HepG2 (cell line): ENCODE measurements around the gene NT5C2. TPM values are rescaled to one million over a fixed set of nuclear protein-coding genes. Genes with fewer than 3 reads are reported as not detected.

Experiments
- ARID2 ChIP-seq: sonication (generic); formaldehyde crosslinking; IDR thresholded peaks from 2 replicates; pipeline ENCODE4 v1.8.1; 2022; ENCODE audit warnings: mild to moderate bottlenecking, missing genetic modification reagents, borderline replicate concordance
- CENPX ChIP-seq: sonication (generic); formaldehyde crosslinking; IDR thresholded peaks from 2 replicates; pipeline ENCODE4 v1.9.0; 2021; ENCODE audit warnings: mild to moderate bottlenecking, missing genetic modification reagents, moderate library complexity
- IRF2 ChIP-seq: IDR thresholded peaks from 2 replicates; pipeline ENCODE4 v1.6.1; 2018; ENCODE audit warnings: missing genetic modification reagents, missing compliant biosample characterization
- KLF9 ChIP-seq: IDR thresholded peaks from 2 replicates; pipeline ENCODE4 v1.6.1; 2016; ENCODE audit warnings: low read depth
- LCORL ChIP-seq, 2 experiments: fragments of 450-650 bp in 1 of 2; sonication (generic) in 1 of 2; formaldehyde crosslinking in 1 of 2; IDR thresholded peaks; 2 replicates each; pipeline versions ENCODE4 v1.5.0 to v1.6.1; 2017 to 2020; ENCODE audit warnings: antibody characterized with exemption in 1 of 2, missing genetic modification reagents in 1 of 2
- NFIC ChIP-seq: IDR thresholded peaks from 2 replicates; pipeline ENCODE4 v1.6.1; 2012; ENCODE audit warnings: mild to moderate bottlenecking, low read length, inconsistent platforms
- PRMT3 ChIP-seq: sonication (generic); formaldehyde crosslinking; IDR thresholded peaks from 2 replicates; pipeline ENCODE4 v1.8.1; 2022; ENCODE audit warnings: low read depth, mild to moderate bottlenecking, moderate library complexity, missing genetic modification reagents, borderline replicate concordance
- RAD51 ChIP-seq: fragments of 450-650 bp; IDR thresholded peaks from 2 replicates; pipeline ENCODE4 v1.6.1; 2016; ENCODE audit warnings: borderline replicate concordance
- RBAK ChIP-seq: sonication (generic); formaldehyde crosslinking; IDR thresholded peaks from 2 replicates; pipeline ENCODE4 v1.5.1; 2020; ENCODE audit warnings: mild to moderate bottlenecking, missing genetic modification reagents
- SMC3 ChIP-seq: IDR thresholded peaks from 2 replicates; pipeline ENCODE4 v1.6.1; 2011; ENCODE audit warnings: low read length, improper control_type of control experiment
- SOX5 ChIP-seq: IDR thresholded peaks from 2 replicates; pipeline ENCODE4 v1.6.1; 2016; ENCODE audit warnings: borderline replicate concordance
- ZKSCAN8 ChIP-seq: IDR thresholded peaks from 2 replicates; pipeline ENCODE4 v1.6.1; 2016; ENCODE audit warnings: borderline replicate concordance, missing genetic modification reagents, missing compliant biosample characterization
- ZNF746 ChIP-seq: sonication (generic); formaldehyde crosslinking; IDR thresholded peaks from 2 replicates; pipeline ENCODE4 v1.8.0; 2022; ENCODE audit warnings: mild to moderate bottlenecking, missing genetic modification reagents
- ZNF83 ChIP-seq: sonication (generic); formaldehyde crosslinking; IDR thresholded peaks from 2 replicates; pipeline ENCODE4 v1.4.0; 2020; ENCODE audit warnings: missing genetic modification reagents, mild to moderate bottlenecking, borderline replicate concordance
- polyA plus RNA-seq, 8 experiments: library from polyadenylated mRNA; depleted of rRNA in 3 of 8; stranded (reverse) in 7 of 8; unstranded in 1 of 8; fragments of >200 nt; fragmentation: Illumina TruSeq in 4 of 8; extraction: Trizol in 4 of 8; gene quantifications; 2 replicates each; pipeline versions ENCODE4 v1.2.1 to v1.2.3, GENCODE V29; 2011 to 2016; ENCODE audit warnings: low read depth in 4 of 8, missing spikeins in 1 of 8, mixed read lengths in 1 of 8; ENCODE audit not compliant: insufficient read depth in 1 of 8
- total RNA-seq, 5 experiments: library from RNA; depleted of rRNA; stranded (reverse); fragments of >200 nt; fragmentation: Illumina TruSeq; extraction: Trizol; gene quantifications; 2 replicates each; pipeline ENCODE4 v1.2.3, GENCODE V29; 2016; ENCODE audit warnings: low read depth in 1 of 5
- TF ChIP-seq, protein P1 (sequence below): sonication (generic); formaldehyde crosslinking; IDR thresholded peaks from 2 replicates; pipeline ENCODE4 v1.8.1; 2023; ENCODE audit warnings: mild to moderate bottlenecking, inconsistent platforms, moderate library complexity, missing genetic modification reagents, borderline replicate concordance
- TF ChIP-seq, protein P2 (sequence below): sonication (generic); formaldehyde crosslinking; IDR thresholded peaks from 2 replicates; pipeline ENCODE4 v1.4.0; 2020; ENCODE audit warnings: missing genetic modification reagents
- TF ChIP-seq, protein P3 (sequence below): IDR thresholded peaks from 2 replicates; pipeline ENCODE4 v1.6.1; 2016
- TF ChIP-seq, protein P4 (sequence below): sonication (generic); formaldehyde crosslinking; IDR thresholded peaks from 2 replicates; pipeline ENCODE4 v1.4.0; 2020; ENCODE audit warnings: missing genetic modification reagents
- TF ChIP-seq, protein P5 (sequence below): sonication (generic); formaldehyde crosslinking; IDR thresholded peaks from 2 replicates; pipeline ENCODE4 v1.4.0; 2020; ENCODE audit warnings: low read depth, missing genetic modification reagents

NT5C2 gene
- total and polyA plus RNA-seq, 2 of the 13 experiments (the other 11 are each of a cell fraction or from before 2014, with no cell fraction given), result 40.6 to 55.2 TPM

DNA sequence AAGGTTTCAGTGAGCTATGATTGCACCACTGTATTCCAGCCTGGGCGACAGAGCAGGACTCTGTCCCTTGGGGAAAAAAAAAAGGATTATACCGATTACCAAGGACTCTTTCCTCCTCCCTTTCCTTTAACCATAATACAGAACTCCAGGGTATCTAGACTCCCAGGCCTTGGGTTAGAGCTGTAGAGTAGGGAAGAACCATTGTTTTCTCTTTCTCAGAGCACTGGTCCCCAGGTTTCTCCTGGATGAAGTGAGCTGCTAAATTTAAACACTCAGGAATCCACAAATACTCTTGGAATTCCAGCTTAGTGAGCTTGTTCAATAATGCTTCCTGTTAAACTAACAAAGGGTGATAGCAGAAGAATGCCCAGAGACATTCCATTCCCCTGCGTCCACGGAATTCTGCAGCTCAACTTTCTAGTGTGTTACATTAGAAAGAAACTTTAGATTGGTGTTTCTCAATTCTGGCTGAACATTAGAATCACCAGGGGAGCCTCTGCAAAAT is 38.0 kb upstream of the NT5C2 start (continued):
- TF ChIP-seq ARID2 (CRISPR knock-in tag), result no peak
- TF ChIP-seq ZKSCAN8 (CRISPR knock-in tag), result no peak
- no peak for TF ChIP-seq RBAK
- TF ChIP-seq RAD51, result no peak
- peak; percentile 79; the same call in 1 of the 2 replicates for TF ChIP-seq LCORL (IDR thresholded peaks at IDR 0.05)
- TF ChIP-seq LCORL (CRISPR knock-in tag; IDR thresholded peaks at IDR 0.05), result 0 out of 2 replicates have a peak, but pooled peaks have one; percentile 32
- TF ChIP-seq ZNF83 (CRISPR knock-in tag), result no peak
- TF ChIP-seq NFIC, result peak; percentile 68; the same call in 1 of the 2 replicates
- TF ChIP-seq IRF2, result peak; percentile 73; the same call in 1 of the 2 replicates
- TF ChIP-seq, protein P1, sequence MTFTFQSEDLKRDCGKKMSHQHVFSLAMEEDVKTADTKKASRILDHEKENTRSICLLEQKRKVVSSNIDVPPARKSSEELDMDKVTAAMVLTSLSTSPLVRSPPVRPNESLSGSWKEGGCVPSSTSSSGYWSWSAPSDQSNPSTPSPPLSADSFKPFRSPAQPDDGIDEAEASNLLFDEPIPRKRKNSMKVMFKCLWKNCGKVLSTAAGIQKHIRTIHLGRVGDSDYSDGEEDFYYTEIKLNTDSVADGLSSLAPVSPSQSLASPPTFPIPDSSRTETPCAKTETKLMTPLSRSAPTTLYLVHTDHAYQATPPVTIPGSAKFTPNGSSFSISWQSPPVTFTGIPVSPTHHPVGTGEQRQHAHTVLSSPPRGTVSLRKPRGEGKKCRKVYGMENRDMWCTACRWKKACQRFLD (CRISPR knock-in tag), result no peak
- no peak for TF ChIP-seq SMC3
- TF ChIP-seq CENPX (CRISPR knock-in tag), result no peak
- peak; percentile 90 for TF ChIP-seq SOX5 (CRISPR knock-in tag)
- no peak for TF ChIP-seq KLF9
- TF ChIP-seq, protein P2, sequence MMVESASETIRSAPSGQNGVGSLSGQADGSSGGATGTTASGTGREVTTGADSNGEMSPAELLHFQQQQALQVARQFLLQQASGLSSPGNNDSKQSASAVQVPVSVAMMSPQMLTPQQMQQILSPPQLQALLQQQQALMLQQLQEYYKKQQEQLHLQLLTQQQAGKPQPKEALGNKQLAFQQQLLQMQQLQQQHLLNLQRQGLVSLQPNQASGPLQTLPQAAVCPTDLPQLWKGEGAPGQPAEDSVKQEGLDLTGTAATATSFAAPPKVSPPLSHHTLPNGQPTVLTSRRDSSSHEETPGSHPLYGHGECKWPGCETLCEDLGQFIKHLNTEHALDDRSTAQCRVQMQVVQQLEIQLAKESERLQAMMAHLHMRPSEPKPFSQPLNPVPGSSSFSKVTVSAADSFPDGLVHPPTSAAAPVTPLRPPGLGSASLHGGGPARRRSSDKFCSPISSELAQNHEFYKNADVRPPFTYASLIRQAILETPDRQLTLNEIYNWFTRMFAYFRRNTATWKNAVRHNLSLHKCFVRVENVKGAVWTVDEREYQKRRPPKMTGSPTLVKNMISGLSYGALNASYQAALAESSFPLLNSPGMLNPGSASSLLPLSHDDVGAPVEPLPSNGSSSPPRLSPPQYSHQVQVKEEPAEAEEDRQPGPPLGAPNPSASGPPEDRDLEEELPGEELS (CRISPR knock-in tag), result peak; percentile 44; the same call in 1 of the 2 replicates
- TF ChIP-seq, protein P3, sequence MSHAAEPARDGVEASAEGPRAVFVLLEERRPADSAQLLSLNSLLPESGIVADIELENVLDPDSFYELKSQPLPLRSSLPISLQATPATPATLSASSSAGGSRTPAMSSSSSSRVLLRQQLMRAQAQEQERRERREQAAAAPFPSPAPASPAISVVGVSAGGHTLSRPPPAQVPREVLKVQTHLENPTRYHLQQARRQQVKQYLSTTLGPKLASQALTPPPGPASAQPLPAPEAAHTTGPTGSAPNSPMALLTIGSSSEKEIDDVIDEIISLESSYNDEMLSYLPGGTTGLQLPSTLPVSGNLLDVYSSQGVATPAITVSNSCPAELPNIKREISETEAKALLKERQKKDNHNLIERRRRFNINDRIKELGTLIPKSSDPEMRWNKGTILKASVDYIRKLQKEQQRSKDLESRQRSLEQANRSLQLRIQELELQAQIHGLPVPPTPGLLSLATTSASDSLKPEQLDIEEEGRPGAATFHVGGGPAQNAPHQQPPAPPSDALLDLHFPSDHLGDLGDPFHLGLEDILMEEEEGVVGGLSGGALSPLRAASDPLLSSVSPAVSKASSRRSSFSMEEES (CRISPR knock-in tag), result no peak
- TF ChIP-seq, protein P4, sequence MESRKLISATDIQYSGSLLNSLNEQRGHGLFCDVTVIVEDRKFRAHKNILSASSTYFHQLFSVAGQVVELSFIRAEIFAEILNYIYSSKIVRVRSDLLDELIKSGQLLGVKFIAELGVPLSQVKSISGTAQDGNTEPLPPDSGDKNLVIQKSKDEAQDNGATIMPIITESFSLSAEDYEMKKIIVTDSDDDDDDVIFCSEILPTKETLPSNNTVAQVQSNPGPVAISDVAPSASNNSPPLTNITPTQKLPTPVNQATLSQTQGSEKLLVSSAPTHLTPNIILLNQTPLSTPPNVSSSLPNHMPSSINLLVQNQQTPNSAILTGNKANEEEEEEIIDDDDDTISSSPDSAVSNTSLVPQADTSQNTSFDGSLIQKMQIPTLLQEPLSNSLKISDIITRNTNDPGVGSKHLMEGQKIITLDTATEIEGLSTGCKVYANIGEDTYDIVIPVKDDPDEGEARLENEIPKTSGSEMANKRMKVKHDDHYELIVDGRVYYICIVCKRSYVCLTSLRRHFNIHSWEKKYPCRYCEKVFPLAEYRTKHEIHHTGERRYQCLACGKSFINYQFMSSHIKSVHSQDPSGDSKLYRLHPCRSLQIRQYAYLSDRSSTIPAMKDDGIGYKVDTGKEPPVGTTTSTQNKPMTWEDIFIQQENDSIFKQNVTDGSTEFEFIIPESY, result no peak
- TF ChIP-seq PRMT3 (CRISPR knock-in tag), result no peak
- TF ChIP-seq, protein P5, sequence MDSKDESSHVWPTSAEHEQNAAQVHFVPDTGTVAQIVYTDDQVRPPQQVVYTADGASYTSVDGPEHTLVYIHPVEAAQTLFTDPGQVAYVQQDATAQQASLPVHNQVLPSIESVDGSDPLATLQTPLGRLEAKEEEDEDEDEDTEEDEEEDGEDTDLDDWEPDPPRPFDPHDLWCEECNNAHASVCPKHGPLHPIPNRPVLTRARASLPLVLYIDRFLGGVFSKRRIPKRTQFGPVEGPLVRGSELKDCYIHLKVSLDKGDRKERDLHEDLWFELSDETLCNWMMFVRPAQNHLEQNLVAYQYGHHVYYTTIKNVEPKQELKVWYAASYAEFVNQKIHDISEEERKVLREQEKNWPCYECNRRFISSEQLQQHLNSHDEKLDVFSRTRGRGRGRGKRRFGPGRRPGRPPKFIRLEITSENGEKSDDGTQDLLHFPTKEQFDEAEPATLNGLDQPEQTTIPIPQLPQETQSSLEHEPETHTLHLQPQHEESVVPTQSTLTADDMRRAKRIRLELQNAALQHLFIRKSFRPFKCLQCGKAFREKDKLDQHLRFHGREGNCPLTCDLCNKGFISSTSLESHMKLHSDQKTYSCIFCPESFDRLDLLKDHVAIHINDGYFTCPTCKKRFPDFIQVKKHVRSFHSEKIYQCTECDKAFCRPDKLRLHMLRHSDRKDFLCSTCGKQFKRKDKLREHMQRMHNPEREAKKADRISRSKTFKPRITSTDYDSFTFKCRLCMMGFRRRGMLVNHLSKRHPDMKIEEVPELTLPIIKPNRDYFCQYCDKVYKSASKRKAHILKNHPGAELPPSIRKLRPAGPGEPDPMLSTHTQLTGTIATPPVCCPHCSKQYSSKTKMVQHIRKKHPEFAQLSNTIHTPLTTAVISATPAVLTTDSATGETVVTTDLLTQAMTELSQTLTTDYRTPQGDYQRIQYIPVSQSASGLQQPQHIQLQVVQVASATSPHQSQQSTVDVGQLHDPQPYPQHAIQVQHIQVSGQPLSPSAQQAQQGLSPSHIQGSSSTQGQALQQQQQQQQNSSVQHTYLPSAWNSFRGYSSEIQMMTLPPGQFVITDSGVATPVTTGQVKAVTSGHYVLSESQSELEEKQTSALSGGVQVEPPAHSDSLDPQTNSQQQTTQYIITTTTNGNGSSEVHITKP (CRISPR knock-in tag), result 0 out of 2 replicates have a peak, but pooled peaks have one; percentile 27
- TF ChIP-seq ZNF746 (CRISPR knock-in tag), result no peak
